ENCODE measurements around the gene ZBTB24.

DNA sequence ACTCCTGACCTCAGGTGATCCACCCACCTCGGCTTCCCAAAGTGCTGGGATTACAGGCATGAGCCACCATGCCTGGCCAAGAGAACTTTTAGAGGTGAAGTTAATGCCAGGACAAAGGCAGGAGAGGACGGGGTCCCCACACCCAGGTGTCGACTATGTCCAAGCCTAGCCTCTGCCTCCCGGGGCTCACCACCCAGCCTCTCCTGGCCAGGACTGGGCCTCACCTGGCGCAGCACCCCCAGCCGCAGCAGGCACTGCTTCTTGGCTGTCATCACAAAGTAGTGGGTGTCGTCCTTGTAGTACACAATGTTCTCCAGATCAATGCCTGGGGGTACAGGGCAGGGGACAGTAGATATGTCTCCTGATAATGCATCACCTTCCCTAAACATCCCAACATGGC lies 31.6 kb downstream of the ZBTB24 start:
- TF ChIP-seq, protein P1, sequence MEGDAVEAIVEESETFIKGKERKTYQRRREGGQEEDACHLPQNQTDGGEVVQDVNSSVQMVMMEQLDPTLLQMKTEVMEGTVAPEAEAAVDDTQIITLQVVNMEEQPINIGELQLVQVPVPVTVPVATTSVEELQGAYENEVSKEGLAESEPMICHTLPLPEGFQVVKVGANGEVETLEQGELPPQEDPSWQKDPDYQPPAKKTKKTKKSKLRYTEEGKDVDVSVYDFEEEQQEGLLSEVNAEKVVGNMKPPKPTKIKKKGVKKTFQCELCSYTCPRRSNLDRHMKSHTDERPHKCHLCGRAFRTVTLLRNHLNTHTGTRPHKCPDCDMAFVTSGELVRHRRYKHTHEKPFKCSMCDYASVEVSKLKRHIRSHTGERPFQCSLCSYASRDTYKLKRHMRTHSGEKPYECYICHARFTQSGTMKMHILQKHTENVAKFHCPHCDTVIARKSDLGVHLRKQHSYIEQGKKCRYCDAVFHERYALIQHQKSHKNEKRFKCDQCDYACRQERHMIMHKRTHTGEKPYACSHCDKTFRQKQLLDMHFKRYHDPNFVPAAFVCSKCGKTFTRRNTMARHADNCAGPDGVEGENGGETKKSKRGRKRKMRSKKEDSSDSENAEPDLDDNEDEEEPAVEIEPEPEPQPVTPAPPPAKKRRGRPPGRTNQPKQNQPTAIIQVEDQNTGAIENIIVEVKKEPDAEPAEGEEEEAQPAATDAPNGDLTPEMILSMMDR (IDR thresholded peaks at IDR 0.05), result no peak
- no peak for TF ChIP-seq POLR2A (IDR thresholded peaks at IDR 0.05)

Measured in testis (tissue), 2 donors.